Left lung (tissue), 10 donors: ENCODE results near the gene TST. TPM values are rescaled to one million over a fixed set of nuclear protein-coding genes. Genes with fewer than 3 reads are reported as not detected.
A peak's percentile ranks its signal among the peaks of the same experiment; 100 is the strongest.

Source experiments
- ATAC-seq: fragments of 200-7000 bp; cut with Tn5 transposase; one replicate; pipeline ENCODE4 v1.9.1; 2020; ENCODE audit warnings: moderate library complexity
- DNase-seq, 4 donors: peaks; one replicate each; pipeline ENCODE4 v3.0.0-alpha.2; 2013 to 2020
- H3K27ac ChIP-seq, 2 donors: fragments of 200-600 bp; sonication (generic) in 1 of 2; one replicate each; pipeline versions ENCODE4 v1.5.0 to v1.8.0; 2020 to 2021
- H3K27me3 ChIP-seq, 2 donors: fragments of 200-600 bp; sonication (generic) in 1 of 2; one replicate each; pipeline versions ENCODE4 v1.5.0 to v1.8.0; 2020 to 2021
- H3K36me3 ChIP-seq, 2 donors: fragments of 200-600 bp; sonication (generic) in 1 of 2; one replicate each; pipeline versions ENCODE4 v1.5.0 to v1.8.0; 2020 to 2021
- H3K4me1 ChIP-seq, 2 donors: fragments of 200-600 bp; one replicate each; pipeline ENCODE4 v1.8.0; 2021
- H3K4me3 ChIP-seq, 2 donors: fragments of 200-600 bp; sonication (generic) in 1 of 2; one replicate each; pipeline versions ENCODE4 v1.5.0 to v1.8.0; 2020 to 2021; ENCODE audit warnings: mild to moderate bottlenecking in 1 of 2
- H3K9me3 ChIP-seq, 2 donors: fragments of 200-600 bp; sonication (generic) in 1 of 2; one replicate each; pipeline versions ENCODE4 v1.5.0 to v1.8.0; 2020 to 2021
- intact Hi-C, 2 donors: fragments of 100-400 bp; cut with DNase I; formaldehyde crosslinking; loops; one replicate each; pipeline versions ENCODE4 v1.11.2 to v1.14.2; 2022
- polyA plus RNA-seq, 6 donors: library from polyadenylated mRNA; unstranded; fragments of 120-200 nt; gene quantifications; one replicate each; pipeline ENCODE4 v1.2.1, GENCODE V29; 2013; ENCODE audit not compliant: insufficient read length in 6 of 6
- total RNA-seq, 2 donors: library from RNA; stranded (reverse); fragmentation: NEBNext Ultra II Directional; extraction: Animal tissue kit (Norgen Biotek cat#: 25700); gene quantifications; one replicate each; pipeline ENCODE4 v1.2.1, GENCODE V29; 2021
- TF ChIP-seq, protein P1 (sequence below), 2 donors: fragments of 200-600 bp; sonication (generic) in 1 of 2; IDR thresholded peaks; one replicate each; pipeline versions ENCODE4 v1.5.0 to v1.8.0; 2021; ENCODE audit warnings: antibody characterized with exemption in 2 of 2
- donor health status: DM: no; HTN: yes; CAD: no.
- donor health status: DM: no; HTN: no; CAD: no.

TST gene
- total and polyA plus RNA-seq, 8 donors, result 14.7 to 52.0 (median 23.5) TPM

DNA sequence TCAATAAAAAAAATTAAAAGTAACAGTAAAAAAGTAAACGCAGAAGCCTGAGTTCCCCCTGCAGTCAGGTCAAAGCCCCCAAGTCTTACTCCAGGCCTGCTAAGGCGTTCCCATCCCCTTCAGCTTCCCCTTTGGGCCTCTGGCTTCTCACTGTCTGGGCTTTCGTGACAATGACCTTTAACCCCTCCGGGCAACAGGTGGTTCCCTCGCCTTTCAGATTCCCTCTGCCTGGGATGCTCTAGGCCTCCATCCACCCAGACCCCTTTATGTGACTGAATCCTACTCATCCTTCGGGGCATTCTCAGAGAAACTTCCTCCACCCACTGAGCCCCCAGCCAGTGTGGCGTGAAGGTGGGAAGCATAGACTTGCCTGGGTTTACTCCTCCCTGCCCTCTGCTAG is 8.3 kb upstream of the TST start:
- peaks cover 0 to 64% of the 10 kb centered on the region in 2 donors for H3K36me3 ChIP-seq
- DNase-seq, result no peak
- H3K4me1 ChIP-seq, result peaks cover 0 to 16% of the 10 kb centered on the region in 2 donors
- intact Hi-C loops, result no loop called here
- H3K27ac ChIP-seq, result no peak overlapping the region
- no peak for ATAC-seq
- TF ChIP-seq, protein P1, sequence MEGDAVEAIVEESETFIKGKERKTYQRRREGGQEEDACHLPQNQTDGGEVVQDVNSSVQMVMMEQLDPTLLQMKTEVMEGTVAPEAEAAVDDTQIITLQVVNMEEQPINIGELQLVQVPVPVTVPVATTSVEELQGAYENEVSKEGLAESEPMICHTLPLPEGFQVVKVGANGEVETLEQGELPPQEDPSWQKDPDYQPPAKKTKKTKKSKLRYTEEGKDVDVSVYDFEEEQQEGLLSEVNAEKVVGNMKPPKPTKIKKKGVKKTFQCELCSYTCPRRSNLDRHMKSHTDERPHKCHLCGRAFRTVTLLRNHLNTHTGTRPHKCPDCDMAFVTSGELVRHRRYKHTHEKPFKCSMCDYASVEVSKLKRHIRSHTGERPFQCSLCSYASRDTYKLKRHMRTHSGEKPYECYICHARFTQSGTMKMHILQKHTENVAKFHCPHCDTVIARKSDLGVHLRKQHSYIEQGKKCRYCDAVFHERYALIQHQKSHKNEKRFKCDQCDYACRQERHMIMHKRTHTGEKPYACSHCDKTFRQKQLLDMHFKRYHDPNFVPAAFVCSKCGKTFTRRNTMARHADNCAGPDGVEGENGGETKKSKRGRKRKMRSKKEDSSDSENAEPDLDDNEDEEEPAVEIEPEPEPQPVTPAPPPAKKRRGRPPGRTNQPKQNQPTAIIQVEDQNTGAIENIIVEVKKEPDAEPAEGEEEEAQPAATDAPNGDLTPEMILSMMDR (IDR thresholded peaks at IDR 0.05), result no peak
- no peaks in the 10 kb centered on the region for H3K9me3 ChIP-seq
- no peak overlapping the region for H3K4me3 ChIP-seq
- H3K27me3 ChIP-seq, result no peaks in the 10 kb centered on the region

DNA sequence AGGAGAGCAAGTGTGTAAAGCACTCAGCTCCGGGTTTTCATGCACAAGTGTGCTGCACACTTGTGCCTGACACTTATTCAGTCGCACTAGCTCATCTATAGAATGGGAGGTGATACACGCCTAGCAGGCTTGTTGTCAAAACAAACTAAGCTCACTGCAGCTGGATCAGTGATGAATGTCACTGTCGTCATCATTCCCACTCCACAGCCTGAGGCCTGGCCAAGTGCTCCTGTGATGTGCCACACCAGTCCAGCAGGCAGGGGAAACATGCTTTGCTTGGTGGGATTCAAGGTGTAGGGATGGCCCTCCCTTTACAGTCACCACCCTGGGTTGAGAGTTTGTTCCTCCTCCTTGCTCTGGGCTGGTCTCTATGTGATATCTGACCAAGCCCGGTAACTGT is 7.1 kb upstream of the TST start:
- intact Hi-C loops, result no loop called here
- DNase-seq (no peak), ATAC-seq (no peak)
- Histone ChIP-seq H3K27ac (no peak overlapping the region), H3K4me3 (no peak overlapping the region), H3K36me3 (peaks cover 0 to 64% of the 10 kb centered on the region in 2 donors), H3K4me1 (peaks cover 5 to 19% of the 10 kb centered on the region in 2 donors), H3K27me3 (no peaks in the 10 kb centered on the region), H3K9me3 (no peaks in the 10 kb centered on the region)
- TF ChIP-seq, protein P1 (IDR thresholded peaks at IDR 0.05), result no peak

DNA sequence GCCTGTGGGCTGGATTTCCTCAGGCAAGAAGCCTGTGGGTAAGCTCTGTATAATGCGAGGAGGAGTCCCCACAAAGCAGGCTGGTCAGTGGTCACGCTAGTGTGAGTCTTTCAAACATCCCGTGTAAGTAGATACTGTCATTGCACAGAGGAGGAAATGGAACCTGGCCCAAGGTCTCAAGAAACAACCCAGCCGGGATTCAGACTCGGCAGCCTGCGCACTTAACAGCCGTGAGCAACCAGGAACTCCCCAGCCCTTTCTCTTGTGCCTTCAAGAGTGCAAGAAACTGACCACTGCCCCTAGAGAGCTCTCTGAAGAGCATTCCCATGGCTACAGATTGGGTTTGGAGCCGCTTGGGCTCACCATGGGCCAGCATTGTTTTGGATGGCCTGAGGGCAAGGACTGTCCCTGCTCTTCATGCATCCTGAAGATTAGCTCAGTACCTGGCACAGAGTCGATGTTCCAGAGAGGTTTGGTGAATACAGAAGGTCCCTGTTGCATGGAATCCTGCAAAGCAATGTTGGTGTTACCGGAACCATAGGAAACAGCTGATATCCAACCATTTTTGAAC is 6.3 kb upstream of the TST start:
- ATAC-seq (peak; percentile 37), DNase-seq (no peak)
- TF ChIP-seq, protein P1 (IDR thresholded peaks at IDR 0.05), result no peak
- intact Hi-C loops, result no loop called here
- H3K27me3 ChIP-seq, result no peaks in the 10 kb centered on the region
- H3K27ac ChIP-seq, result no peak overlapping the region
- H3K36me3 ChIP-seq, result peaks cover 0 to 64% of the 10 kb centered on the region in 2 donors
- no peak overlapping the region for H3K4me3 ChIP-seq
- peaks cover 5 to 26% of the 10 kb centered on the region in 2 donors for H3K4me1 ChIP-seq
- H3K9me3 ChIP-seq, result no peaks in the 10 kb centered on the region

DNA sequence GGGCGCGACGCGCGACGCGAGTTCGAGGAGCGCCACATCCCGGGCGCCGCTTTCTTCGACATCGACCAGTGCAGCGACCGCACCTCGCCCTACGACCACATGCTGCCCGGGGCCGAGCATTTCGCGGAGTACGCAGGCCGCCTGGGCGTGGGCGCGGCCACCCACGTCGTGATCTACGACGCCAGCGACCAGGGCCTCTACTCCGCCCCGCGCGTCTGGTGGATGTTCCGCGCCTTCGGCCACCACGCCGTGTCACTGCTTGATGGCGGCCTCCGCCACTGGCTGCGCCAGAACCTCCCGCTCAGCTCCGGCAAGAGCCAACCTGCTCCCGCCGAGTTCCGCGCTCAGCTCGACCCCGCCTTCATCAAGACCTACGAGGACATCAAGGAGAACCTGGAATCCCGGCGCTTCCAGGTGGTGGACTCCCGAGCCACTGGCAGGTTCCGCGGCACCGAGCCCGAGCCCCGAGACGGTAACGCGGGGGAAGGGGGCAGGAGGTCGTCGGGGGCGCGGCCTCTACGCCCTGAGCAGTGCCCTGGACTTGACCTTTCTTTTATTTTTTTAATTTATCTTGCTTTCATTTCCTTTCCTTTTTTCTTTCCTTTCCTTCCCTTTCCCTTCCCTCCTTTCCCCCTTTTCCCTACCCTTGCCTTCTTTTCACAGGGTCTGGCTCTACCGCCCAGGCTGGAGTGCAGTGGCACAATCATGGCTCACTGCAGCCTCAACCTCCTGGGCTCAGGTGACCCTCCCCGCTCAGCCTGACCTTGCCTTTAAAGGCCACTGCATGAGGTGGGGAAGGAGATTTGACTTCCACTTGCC is 5.3 kb upstream of the TST start:
- Histone ChIP-seq H3K4me3 (no peak overlapping the region), H3K27ac (no peak overlapping the region), H3K27me3 (no peaks in the 10 kb centered on the region), H3K4me1 (peaks cover 5 to 33% of the 10 kb centered on the region in 2 donors), H3K36me3 (peaks cover 0 to 54% of the 10 kb centered on the region in 2 donors), H3K9me3 (no peaks in the 10 kb centered on the region)
- DNase-seq (no peak), ATAC-seq (no peak)
- intact Hi-C loops, result no loop called here
- TF ChIP-seq, protein P1 (IDR thresholded peaks at IDR 0.05), result no peak

DNA sequence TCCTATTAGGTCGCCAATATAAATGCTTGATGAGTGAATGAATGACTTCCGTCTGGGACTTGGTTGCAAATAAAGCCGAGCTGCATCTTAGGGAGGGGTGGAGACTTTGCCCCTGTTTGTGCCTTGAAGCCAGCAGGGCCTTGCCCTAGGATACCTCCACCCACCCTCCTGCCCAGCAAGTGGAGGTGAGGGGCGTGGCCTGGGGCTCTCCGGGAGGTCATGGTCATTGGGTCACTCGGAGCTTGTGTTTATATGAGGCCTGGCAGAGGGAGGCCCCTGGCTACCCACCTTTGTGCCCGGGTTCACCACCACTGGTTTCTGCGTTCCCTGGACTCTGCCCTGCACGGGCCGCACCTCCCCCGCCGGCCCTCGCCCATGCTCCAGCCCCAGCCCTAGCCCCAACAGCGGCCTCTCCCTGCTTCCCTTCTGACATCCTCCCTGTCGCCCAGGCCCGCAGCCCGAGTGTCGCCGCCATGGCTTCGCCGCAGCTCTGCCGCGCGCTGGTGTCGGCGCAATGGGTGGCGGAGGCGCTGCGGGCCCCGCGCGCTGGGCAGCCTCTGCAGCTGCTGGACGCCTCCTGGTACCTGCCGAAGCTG is 4.6 kb upstream of the TST start:
- TF ChIP-seq, protein P1 (IDR thresholded peaks at IDR 0.05), result no peak
- DNase-seq (no peak), ATAC-seq (no peak)
- no peaks in the 10 kb centered on the region for H3K9me3 ChIP-seq
- H3K27ac ChIP-seq, result no peak overlapping the region
- peaks cover 5 to 34% of the 10 kb centered on the region in 2 donors for H3K4me1 ChIP-seq
- no peak overlapping the region for H3K4me3 ChIP-seq
- intact Hi-C loops, result no loop called here
- H3K27me3 ChIP-seq, result no peaks in the 10 kb centered on the region
- peaks cover 0 to 47% of the 10 kb centered on the region in 2 donors for H3K36me3 ChIP-seq
